Neutrophil (primary cell): ENCODE measurements around the gene IFNL4.
"Not testable (repeated sequence)": the region's sequence is repeated elsewhere in the genome, so short reads cannot be mapped to it uniquely, and the experiment has no call there.

Experiments
- H3K27ac ChIP-seq: fragments of 200-600 bp; sonication (generic); 2 replicates; pipeline ENCODE4 v1.5.1; 2016; ENCODE audit warnings: mild to moderate bottlenecking, moderate library complexity
- H3K27me3 ChIP-seq: fragments of 200-600 bp; sonication (generic); 2 replicates; pipeline ENCODE4 v1.6.0; 2016; ENCODE audit warnings: mild to moderate bottlenecking
- H3K36me3 ChIP-seq: fragments of 200-600 bp; sonication (generic); 2 replicates; pipeline ENCODE4 v1.5.1; 2017
- H3K4me1 ChIP-seq, 2 experiments: fragments of 200-600 bp in 1 of 2; sonication (generic) in 1 of 2; 1 replicate in 1 of 2; 2 replicates in 1 of 2; pipeline versions ENCODE4 v1.5.1 to v1.6.1; 2013 to 2016; ENCODE audit warnings: low read depth in 1 of 2, low read length in 1 of 2, mild to moderate bottlenecking in 1 of 2, moderate library complexity in 1 of 2; ENCODE audit not compliant: control insufficient read depth in 1 of 2, insufficient read depth in 1 of 2
- H3K4me3 ChIP-seq, 2 experiments: fragments of 200-600 bp in 1 of 2; sonication (generic) in 1 of 2; 1 replicate in 1 of 2; 2 replicates in 1 of 2; pipeline ENCODE4 v1.5.1; 2013 to 2016; ENCODE audit warnings: low read depth in 1 of 2, low read length in 1 of 2, mild to moderate bottlenecking in 1 of 2, moderate library complexity in 1 of 2
- H3K9me3 ChIP-seq: fragments of 200-600 bp; sonication (generic); 2 replicates; pipeline ENCODE4 v1.5.1; 2016
- TF ChIP-seq, protein P1 (sequence below): fragments of 200-600 bp; sonication (generic); IDR thresholded peaks from 2 replicates; pipeline ENCODE4 v1.5.1; 2016; ENCODE audit warnings: antibody characterized with exemption

Gene IFNL4

DNA sequence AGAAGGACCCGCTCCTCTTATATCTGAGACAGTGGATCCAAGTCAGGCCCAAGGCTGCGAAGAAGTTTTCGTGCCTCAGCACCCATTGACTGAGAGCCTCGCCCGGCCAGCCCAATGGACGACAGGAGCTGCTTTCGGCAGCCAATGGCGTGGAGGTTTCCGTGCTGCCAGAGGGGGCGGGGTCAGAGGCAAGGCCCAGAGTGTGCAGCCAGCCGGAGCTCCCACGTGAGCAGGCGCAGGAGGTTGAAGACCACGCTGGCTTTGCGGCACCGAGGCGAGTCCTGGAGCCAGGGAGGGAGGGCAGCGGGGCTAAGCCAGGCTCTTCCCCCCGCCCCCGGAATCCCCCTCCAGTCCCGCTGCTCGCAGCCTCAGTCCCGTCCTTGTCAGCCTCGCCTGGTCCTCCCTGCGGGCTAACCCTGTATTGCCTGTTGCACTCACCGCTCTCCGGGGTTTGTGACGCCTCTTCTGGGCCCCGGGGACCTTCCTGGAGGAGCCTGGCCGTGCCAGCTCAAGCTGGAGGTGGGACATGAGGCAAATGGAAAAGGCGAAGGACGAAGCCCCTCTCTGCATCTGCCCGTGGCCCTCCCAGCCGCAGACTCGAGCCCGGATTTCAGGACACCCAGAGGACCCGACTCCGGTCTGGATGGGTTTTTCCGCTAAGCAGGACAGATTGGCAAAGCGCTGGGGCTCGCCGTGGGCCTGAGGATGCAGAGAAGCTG lies 1.5 kb downstream of the IFNL4 start:
- TF ChIP-seq, protein P1, sequence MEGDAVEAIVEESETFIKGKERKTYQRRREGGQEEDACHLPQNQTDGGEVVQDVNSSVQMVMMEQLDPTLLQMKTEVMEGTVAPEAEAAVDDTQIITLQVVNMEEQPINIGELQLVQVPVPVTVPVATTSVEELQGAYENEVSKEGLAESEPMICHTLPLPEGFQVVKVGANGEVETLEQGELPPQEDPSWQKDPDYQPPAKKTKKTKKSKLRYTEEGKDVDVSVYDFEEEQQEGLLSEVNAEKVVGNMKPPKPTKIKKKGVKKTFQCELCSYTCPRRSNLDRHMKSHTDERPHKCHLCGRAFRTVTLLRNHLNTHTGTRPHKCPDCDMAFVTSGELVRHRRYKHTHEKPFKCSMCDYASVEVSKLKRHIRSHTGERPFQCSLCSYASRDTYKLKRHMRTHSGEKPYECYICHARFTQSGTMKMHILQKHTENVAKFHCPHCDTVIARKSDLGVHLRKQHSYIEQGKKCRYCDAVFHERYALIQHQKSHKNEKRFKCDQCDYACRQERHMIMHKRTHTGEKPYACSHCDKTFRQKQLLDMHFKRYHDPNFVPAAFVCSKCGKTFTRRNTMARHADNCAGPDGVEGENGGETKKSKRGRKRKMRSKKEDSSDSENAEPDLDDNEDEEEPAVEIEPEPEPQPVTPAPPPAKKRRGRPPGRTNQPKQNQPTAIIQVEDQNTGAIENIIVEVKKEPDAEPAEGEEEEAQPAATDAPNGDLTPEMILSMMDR, result no peak
- no peak overlapping the region for H3K4me3 ChIP-seq
- no peaks in the 10 kb centered on the region for H3K4me1 ChIP-seq
- H3K36me3 ChIP-seq, result no peaks in the 10 kb centered on the region
- peaks cover 66% of the 10 kb centered on the region for H3K27me3 ChIP-seq
- no peak overlapping the region for H3K27ac ChIP-seq
- H3K9me3 ChIP-seq, result no peaks in the 10 kb centered on the region

DNA sequence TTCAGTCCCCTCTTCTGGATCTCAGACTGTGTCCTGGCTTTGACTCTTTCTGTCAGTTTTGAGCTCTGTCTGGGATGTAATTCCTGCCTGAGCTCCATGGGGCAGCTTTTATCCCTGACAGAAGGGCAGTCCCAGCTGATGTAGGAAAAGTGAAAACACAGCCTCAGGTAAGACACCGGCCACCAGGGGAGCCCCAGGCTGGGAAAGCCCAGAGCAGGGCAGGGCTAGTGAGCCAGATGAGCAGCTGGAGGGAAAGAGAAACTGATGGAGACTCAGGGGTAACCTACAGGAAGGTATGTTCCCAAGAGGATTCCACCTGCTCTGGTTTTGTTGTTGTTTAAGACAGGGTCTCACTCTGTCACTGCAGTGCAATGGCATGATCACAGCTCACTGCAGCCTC lies 3.5 kb downstream of the IFNL4 start:
- H3K4me3 ChIP-seq, H3K4me1 ChIP-seq, H3K9me3 ChIP-seq, H3K27ac ChIP-seq, H3K36me3 ChIP-seq: not testable (repeated sequence)
- H3K27me3 ChIP-seq, result peaks cover 63% of the 10 kb centered on the region

DNA sequence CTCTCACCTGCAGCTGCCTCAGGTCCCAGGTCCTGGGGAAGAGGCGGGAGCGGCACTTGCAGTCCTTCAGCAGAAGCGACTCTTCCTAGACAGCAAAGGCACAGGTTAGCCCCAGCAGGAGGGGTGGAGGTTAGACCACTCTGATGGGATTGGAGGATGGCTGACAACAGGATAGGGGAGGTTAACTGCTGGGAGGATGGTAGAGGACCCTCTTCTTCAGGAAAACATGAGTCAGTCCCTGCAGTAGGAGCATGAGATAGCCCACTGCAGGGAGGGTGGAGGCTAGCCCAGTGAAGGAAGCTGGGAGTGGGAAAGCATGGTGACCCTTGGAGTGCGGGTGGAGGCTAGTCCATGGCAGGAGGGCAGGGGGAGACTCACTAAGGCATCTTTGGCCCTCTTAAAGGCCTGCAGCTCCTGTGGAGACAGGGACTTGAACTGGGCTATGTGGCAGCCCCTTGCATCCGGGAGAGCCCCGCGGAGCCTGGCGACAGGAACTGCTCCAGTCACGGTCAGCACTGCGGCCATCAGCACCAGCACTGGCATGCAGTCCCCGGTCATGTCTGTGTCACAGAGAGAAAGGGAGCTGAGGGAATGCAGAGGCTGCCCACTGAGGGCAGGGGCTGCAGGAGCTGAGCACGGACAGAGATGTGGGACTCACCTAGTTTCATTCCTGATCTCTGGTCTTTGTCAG lies 4.1 kb downstream of the IFNL4 start, which contains the start of gene IFNL3:
Gene IFNL3, minus strand, starts transcription at position 597 of the 691 bp plus-strand sequence. Its CDS starts 39 bp downstream, at position 558.
- not testable (repeated sequence) for H3K36me3 ChIP-seq, H3K4me3 ChIP-seq, H3K27ac ChIP-seq, H3K9me3 ChIP-seq, H3K4me1 ChIP-seq
- H3K27me3 ChIP-seq, result peaks cover 59% of the 10 kb centered on the region

DNA sequence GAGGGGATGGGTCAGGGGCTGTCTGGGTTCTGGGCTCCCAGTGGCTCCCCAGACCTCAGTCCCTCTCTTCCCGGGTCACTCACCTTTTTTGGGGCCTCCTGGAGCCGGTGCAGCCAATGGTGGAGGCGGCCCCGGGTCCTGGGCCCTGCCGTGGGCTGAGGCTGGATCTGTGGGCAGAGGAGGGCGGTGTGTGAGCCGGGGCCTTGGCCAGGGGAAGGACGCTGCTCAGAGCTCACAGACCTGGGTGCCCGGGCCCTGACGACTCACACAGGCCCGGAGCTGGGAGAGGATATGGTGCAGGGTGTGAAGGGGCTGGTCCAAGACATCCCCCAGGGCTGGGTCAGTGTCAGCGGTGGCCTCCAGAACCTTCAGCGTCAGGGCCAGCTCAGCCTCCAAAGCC lies 4.9 kb downstream of the IFNL4 start:
- H3K27me3 ChIP-seq, result peaks cover 51% of the 10 kb centered on the region
- not testable (repeated sequence) for H3K27ac ChIP-seq, H3K4me1 ChIP-seq, H3K36me3 ChIP-seq, H3K4me3 ChIP-seq, H3K9me3 ChIP-seq

DNA sequence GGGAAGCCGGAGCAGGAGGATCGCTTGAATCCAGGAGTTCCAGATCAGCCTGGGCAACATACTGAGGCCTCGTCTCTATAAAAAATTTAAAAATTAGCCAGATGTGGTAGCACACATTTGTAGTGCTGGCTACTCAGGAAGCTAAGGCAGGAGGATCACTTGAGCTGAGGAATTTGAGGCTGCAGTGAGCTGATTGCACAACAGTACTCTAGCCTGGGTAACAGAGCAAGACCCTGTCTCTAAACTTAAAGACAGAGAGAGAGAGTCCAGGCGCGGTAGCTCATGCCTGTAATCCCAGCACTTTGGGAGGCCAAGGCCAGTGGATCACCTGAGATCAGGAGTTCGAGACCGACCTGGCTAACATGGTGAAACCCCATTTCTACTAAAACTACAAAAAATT lies 8.2 kb downstream of the IFNL4 start:
- no peaks in the 10 kb centered on the region for H3K9me3 ChIP-seq
- no peak overlapping the region for H3K27ac ChIP-seq
- H3K27me3 ChIP-seq, result peaks cover 38% of the 10 kb centered on the region
- H3K4me3 ChIP-seq, result no peak overlapping the region
- H3K36me3 ChIP-seq, result no peaks in the 10 kb centered on the region
- TF ChIP-seq, protein P1, result no peak
- peaks cover 0 to 4% of the 10 kb centered on the region in 2 experiments for H3K4me1 ChIP-seq

DNA sequence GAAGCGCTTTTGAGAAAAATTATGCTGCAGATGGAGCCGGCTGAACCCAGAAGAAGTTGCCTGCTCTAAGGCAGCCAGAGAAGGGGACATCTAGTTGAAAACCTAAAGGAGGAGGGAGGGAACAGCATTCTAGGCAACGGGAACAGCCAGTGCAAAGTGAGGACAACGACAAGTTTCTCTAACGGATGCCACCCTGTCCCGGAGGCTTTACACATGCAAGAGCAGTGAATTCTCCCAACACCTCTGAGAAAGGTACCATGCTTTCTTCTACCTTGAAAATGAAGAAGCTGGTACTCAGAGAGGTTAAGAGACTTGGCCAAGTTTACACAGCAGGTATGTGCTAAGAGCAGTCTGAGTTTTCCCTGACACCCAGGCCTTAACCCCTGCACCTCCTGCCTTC lies 9.7 kb downstream of the IFNL4 start:
- H3K27me3 ChIP-seq, result peaks cover 36% of the 10 kb centered on the region
- H3K4me1 ChIP-seq, result peaks cover 0 to 4% of the 10 kb centered on the region in 2 experiments
- TF ChIP-seq, protein P1, result no peak

DNA sequence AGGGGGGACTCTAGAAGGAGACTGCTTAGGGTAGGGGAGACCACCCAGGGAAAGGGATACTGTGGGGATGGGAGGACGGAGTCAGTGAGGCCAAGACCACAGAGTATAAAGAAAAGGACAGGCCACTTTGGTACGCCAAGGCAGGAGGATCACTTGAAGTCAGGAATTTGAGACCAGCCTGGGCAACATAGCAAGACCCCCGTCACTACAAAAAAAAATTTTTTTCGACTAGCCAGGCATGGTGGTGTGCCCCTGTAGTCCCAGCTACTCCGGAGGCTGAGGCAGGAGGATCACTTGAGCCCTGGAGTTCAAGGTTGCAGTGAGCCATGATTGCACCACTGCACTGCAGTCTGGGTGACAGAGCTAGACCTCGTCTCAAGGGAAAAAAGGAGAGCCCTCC lies 10.4 kb downstream of the IFNL4 start:
- Histone ChIP-seq H3K27ac (no peak overlapping the region), H3K27me3 (peaks cover 36% of the 10 kb centered on the region), H3K36me3 (no peaks in the 10 kb centered on the region), H3K4me3 (no peak overlapping the region), H3K9me3 (no peaks in the 10 kb centered on the region), H3K4me1 (peaks cover 0 to 4% of the 10 kb centered on the region in 2 experiments)
- TF ChIP-seq, protein P1, result no peak

More for the DNA sequence above, 9.7 kb downstream of the IFNL4 start:
- Histone ChIP-seq H3K36me3 (no peaks in the 10 kb centered on the region), H3K9me3 (no peaks in the 10 kb centered on the region), H3K27ac (no peak overlapping the region), H3K4me3 (no peak overlapping the region)
